ENCODE measurements around the gene TNK2. TPM values are rescaled to one million over a fixed set of nuclear protein-coding genes. Genes with fewer than 3 reads are reported as not detected.

Gene TNK2
- total and polyA plus RNA-seq, 2 of the 8 experiments (the other 6 are each of a cell fraction or from before 2014, with no cell fraction given), result 10.4 to 33.9 TPM

DNA sequence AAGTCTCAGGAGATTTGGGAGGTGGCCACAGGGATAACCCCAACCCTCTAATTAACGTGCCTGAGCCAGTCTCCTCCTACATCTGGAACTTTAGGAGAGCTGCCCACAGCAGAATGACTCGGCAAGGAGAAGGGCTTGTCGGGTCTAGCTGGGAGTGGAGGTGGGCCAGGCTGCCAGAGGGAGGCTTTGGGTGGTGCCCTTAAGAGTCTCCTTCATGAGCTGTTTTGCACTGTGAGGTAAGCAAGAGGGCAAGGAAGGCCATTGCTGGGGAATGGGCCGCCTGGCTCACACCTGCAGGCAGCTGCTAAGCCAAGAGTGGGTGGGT, 3.6 kb upstream of the TNK2 start:
- POLR2A ChIA-PET (ENCODE audit: partially characterized antibody), result interaction anchor here (0.6 to 2.9 kb wide), 4 partner anchors 9 to 206 kb away, joined by 3 to 11 read pairs (median 4); no protein-coding TSS in a partner anchor
- H3K4me3 ChIP-seq (ENCODE audit: extremely low read depth in 1 of 4, insufficient read depth in 2 of 4, low read depth in 3 of 4, low read length in 4 of 4), result no peak overlapping the region
- no peak overlapping the region for H4K8ac ChIP-seq (ENCODE audit: extremely low read depth, insufficient read depth, low read length)
- H3K9ac ChIP-seq (replicated peaks in 1 of 4; ENCODE audit: extremely low read depth in 1 of 4, low read depth in 3 of 4, low read length in 3 of 4), result no peak overlapping the region
- no peak for FAIRE-seq
- H2AFZ ChIP-seq (ENCODE audit: low read length), result no peak overlapping the region; the same call in 1 of the 2 replicates
- no peak overlapping the region for H4K5ac ChIP-seq (ENCODE audit: insufficient read length, low read depth, low read length)
- peak overlapping the region; percentile 72; the same call in 1 of the 2 replicates for H2BK20ac ChIP-seq (ENCODE audit: low read length)
- CTCF ChIA-PET (ENCODE audit: partially characterized antibody), result interaction anchor here (1.3 to 6.4 kb wide), 8 partner anchors 10 to 61 kb away, joined by 3 to 59 read pairs (median 9); no protein-coding TSS in a partner anchor
- 89% methylated on average over 4 of the region's 4 CpGs; no CpG with 5 or more reads in 1 of the 2 experiments for WGBS, 2 experiments (ENCODE audit: extremely low coverage in 1 of 2, insufficient coverage in 1 of 2, insufficient read length in 1 of 2, insufficient replicate concordance in 2 of 2, low coverage in 1 of 2, low lambda C conversion rate in 2 of 2, missing lambda C conversion rate in 1 of 2)
- H3K4ac ChIP-seq (replicated peaks; ENCODE audit: insufficient read length, low read depth, low read length), result no peak overlapping the region
- H4K20me1 ChIP-seq (replicated peaks in 1 of 2; ENCODE audit: control insufficient read depth in 1 of 2, insufficient read depth in 2 of 2, low read length in 2 of 2), result peaks cover 5 to 15% of the 10 kb centered on the region in 2 experiments
- no peak overlapping the region for H3K27ac ChIP-seq (ENCODE audit: low read depth, low read length)
- H2BK12ac ChIP-seq (ENCODE audit: low read depth, low read length), result peak overlapping the region; percentile 90; the same call in 1 of the 2 replicates
- no peak overlapping the region for H3K56ac ChIP-seq (replicated peaks; ENCODE audit: insufficient read length, low read depth, low read length)
- no peaks in the 10 kb centered on the region for H3K36me3 ChIP-seq (ENCODE audit: control insufficient read depth in 2 of 4, insufficient read depth in 4 of 4, low read length in 3 of 4)
- peaks cover 0 to 4% of the 10 kb centered on the region in 2 experiments; a peak in 2 of 4 replicates for H3K79me2 ChIP-seq (ENCODE audit: control insufficient read depth in 1 of 2, insufficient read depth in 2 of 2, low read length in 2 of 2)
- no peak overlapping the region for H2AK5ac ChIP-seq (ENCODE audit: low read depth, low read length)
- no peak overlapping the region for H4K91ac ChIP-seq (replicated peaks; ENCODE audit: insufficient read length, low read length)
- peak overlapping the region; percentile 98; the same call in 1 of the 2 replicates for H2BK15ac ChIP-seq (ENCODE audit: low read length)
- peaks cover 7 to 21% (median 19%) of the 10 kb centered on the region in 4 experiments for H3K4me1 ChIP-seq (replicated peaks in 1 of 4; ENCODE audit: control insufficient read depth in 3 of 4, insufficient read depth in 4 of 4, low read length in 3 of 4)
- H2BK5ac ChIP-seq (ENCODE audit: low read depth, low read length), result no peak overlapping the region; the same call in 1 of the 2 replicates
- no peak overlapping the region for H3K23ac ChIP-seq (ENCODE audit: insufficient read length)
- no peak overlapping the region; the same call in 1 of the 2 replicates for H3K18ac ChIP-seq (ENCODE audit: extremely low read depth, low read length)
- H2BK120ac ChIP-seq (replicated peaks; ENCODE audit: low read depth, low read length), result no peak overlapping the region
- no peaks in the 10 kb centered on the region; the same call in 1 of the 2 replicates for H3K79me1 ChIP-seq (ENCODE audit: low read depth, low read length)
- H3K9me3 ChIP-seq (ENCODE audit: insufficient read depth in 2 of 2, low read depth in 1 of 2, low read length in 1 of 2), result no peaks in the 10 kb centered on the region
- H3K23me2 ChIP-seq (ENCODE audit: low read depth, low read length), result peaks cover 16% of the 10 kb centered on the region
- no peak for TF ChIP-seq CHD2 (IDR thresholded peaks at IDR 0.05; ENCODE audit: low read length)
- TF ChIP-seq TBP (IDR thresholded peaks at IDR 0.05; ENCODE audit: low read depth, low read length), result no peak
- peaks cover 0 to 15% (median 7%) of the 10 kb centered on the region in 4 experiments; a peak in 5 of 7 replicates for H3K27me3 ChIP-seq (replicated peaks in 1 of 4; ENCODE audit: control insufficient read depth in 3 of 4, extremely low read depth in 1 of 4, insufficient read depth in 3 of 4, low read length in 3 of 4)
- no peak for DNase-seq (ENCODE audit: low read depth in 1 of 2, low spot score in 2 of 2)
- H3K14ac ChIP-seq (ENCODE audit: insufficient read length), result no peak overlapping the region
- no peak overlapping the region for H3K4me2 ChIP-seq (ENCODE audit: insufficient read depth in 1 of 2, low read depth in 2 of 2, low read length in 2 of 2)
